SKM-1 (cell line): ENCODE measurements around the gene NTM.

ENCODE experiments used
- DNase-seq: peaks from one replicate; lab custom pipeline; 2025; ENCODE audit not compliant: unreplicated experiment; lab: John Stamatoyannopoulos, UW

Gene NTM

GRCh38 chr11:131460931-131461330 is 90.5 kb downstream of the NTM start:
- DNase-seq, result no peak

DNA sequence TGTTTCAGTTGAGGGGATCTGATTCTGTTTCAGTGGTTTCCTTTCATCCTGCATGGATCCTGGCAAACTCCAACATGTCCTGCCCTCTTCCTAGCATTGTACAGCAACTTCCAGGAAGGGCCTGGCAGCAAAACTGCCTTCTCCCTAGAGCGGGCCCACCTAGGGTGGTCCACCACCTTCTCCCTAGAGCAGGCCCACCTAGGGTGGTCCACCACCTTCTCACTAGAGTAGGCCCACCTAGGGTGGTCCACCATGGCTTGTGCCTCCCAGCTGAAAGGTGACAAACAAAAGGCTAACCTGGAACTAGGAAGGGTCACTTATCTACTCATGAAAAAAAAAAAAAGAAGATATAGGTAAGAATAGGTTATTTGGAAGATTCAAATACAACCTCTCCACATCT is 92.2 kb downstream of the NTM start:
- no peak for DNase-seq

GRCh38 chr11:131463162-131463561 is 92.7 kb downstream of the NTM start:
- no peak for DNase-seq

DNA sequence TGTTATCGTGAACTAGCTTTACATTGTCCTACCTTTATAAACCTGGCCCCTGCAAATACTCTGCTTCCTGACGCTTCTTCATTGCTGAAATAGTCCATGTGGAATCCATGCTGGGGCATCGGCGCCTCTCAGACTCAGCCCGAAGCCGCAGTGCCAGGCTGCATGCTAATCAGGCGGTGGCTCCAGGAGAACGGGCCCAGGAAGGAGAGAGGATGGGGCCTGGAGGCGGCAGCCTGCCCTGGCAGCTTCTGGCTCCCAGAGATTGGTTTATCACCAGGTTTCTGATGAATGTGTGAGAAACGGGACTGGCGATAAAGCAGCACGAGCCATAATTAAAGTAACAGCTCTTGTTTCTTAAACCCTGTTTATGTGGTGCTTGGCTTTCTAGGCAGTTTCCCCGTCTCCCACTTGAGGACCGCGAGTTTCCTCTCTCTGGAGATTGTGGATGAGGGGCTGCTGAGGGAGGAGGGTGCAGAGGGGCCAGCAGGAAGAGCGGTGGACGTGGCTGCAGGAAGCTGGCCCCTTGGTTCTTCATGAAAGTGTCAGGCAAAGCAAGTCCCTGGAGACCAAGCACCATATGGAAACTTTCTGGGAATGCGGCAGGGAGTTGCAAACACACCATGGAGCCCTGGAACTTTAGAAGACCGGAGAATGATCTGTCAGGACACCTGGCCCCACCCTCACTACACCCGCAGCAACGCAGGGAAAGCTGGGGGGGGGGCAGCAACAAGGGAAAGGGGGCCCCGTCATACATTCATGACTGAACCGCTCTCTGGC is 93.4 kb downstream of the NTM start:
- no peak for DNase-seq

DNA sequence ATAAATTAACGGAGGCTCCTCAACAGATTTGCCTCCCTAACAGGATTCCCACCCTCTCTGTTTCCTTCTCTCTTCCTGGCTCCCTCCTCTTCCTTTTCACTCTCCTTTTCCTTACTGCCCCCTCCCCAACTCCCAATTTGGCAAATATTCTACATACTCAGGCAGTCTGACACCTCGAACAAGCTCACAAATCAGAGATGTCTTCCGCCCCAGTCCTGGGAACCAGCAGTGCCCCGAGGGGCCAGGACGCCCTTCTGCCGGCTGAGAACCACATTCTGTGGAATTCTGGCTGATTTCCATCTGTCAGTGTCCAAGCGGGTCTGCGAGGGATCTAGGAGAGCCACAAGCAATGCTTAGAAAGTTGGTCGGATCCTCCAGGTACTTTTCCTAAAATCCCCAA is 94.0 kb downstream of the NTM start:
- no peak for DNase-seq

DNA sequence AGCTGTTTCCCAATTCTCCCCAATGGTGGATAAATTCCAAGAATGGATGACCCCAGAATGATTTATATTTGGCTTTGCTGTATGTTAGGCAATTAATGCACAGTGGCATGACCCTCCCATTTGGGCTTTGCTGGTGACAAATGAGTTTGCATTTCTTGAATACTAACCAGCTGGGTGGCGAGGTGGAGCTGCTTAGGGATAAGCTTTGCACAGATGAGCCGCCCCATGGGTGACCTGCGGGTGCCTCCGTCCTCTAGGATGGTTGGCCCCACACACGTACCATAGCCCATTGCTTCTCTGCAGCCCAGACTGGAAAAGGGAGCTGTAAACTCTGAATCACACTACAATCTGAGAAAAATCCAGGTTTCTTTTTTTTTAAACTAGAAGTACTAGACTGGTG is 94.6 kb downstream of the NTM start:
- DNase-seq, result no peak

DNA sequence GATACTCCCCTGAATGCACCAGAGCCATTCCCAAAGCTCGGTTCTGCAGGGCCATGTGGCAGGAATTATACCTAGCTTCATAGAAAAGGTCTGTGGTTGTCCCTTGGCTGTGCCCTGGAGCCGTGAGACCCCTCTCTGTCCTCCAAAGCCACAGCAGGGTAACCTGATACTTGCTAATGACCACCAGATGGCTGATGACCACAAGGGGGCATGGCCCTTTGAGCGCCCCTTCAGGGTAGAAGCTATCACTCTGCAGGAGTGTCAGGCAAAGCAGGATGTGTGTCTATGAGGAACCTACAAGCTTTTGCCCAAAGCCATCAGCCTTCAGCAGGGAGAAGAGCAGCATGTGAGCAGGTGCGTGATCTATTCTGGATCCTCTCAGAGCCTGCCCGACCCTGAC is 95.3 kb downstream of the NTM start:
- DNase-seq, result no peak

GRCh38 chr11:131467645-131468394 is 97.4 kb downstream of the NTM start:
- no peak for DNase-seq

- DNase-seq, result no peak
These were observed 98.2 kb downstream of the NTM start for GRCh38 chr11:131468565-131468964.

DNA sequence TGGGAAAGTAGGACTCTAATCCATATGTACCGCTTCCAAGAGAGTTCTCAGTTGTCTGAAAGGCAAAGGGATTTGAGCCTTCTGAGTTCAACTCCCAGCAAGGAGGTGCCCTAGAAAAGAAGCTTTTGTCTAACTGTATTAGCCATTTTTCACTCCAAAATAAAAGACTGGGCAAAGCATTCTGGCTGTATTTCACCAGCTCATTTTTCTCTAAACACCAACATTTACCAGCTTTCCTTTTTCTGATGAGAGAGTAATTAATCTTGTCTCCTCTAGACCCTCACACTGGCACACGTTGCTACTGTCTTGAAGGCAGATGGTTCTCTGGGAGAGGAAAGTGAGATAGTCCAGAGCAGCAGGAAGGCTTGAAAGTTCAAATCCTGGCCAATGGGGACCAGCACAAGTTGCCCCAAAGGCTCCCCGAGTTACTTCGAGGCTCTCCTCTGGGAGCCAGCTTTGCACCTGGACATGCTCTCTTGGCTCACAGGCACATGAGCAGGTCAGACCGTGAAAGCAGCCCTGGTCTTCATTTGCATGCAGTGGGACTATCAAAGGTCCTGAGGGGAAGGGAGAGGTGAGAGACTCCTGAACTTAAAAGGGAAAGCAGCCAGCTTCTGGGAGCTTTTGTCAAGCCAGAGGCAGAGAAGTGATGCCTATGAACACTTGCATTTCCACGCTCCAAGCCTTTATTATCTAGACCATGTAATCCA is 100.0 kb downstream of the NTM start:
- DNase-seq, result no peak

GRCh38 chr11:131471976-131472375 is 101.6 kb downstream of the NTM start:
- no peak for DNase-seq

- peak; percentile 2 for DNase-seq
These were observed 104.5 kb downstream of the NTM start for GRCh38 chr11:131474947-131475346.

DNA sequence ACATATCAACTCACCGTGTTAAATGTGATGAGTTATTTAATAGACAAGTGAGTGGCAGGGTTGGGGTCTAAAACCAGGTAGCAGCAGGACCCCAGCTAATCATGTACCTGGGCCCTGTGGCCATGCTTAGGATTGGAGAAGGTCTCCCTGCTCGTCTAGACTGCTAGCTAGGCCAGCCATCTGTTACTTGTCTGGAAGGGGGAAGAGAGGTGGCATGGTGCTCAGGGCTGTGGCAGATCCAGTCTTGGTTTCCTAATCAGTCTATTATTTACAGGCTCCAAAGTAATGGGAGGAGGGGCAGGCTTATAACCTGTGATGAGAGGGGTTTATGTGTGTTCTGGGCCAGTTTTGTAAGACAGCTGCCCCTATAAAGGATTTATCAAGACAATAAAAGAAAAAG is 105.9 kb downstream of the NTM start:
- no peak for DNase-seq

DNA sequence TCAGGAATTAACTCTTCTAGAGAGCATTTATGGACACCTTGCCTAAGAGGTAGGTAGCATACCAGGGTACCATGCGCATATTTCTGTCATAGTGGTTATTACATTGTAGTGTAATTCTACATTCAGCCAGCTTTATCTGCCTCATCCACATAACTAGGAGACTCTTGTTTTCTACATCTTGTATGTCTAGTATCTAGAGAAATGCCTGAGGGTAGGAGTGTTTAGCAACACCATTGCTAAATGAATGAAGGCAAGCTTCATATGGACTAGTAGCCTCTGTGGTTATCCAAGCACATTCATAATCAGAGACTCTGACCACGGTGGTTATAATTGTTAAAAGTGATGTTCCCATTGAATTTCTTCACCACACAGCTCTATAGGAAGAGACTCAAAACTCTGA is 107.9 kb downstream of the NTM start:
- no peak for DNase-seq

GRCh38 chr11:131481303-131481702 is 110.9 kb downstream of the NTM start:
- no peak for DNase-seq

DNA sequence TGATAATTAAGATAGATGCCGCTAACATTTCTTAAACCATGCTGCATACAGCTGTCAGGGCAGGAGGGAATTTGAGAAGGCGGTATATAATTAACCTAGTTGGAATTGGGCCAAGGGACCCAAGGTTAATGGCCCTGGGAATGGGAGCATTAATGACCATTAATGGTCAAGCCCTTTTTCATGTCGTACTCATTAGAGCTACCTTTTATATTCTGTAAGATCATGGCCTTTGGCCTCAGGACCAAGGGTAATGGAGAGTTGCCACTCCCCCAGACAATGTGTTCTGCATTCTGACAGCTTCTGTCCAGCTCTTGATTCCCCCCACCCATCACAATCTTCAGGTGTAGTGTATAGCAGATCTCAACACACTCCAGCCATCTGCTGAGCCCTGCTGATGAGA is 111.6 kb downstream of the NTM start:
- no peak for DNase-seq

- DNase-seq, result no peak
These were observed 113.0 kb downstream of the NTM start for GRCh38 chr11:131483453-131483852.

GRCh38 chr11:131483877-131484276 is 113.5 kb downstream of the NTM start:
- no peak for DNase-seq

DNA sequence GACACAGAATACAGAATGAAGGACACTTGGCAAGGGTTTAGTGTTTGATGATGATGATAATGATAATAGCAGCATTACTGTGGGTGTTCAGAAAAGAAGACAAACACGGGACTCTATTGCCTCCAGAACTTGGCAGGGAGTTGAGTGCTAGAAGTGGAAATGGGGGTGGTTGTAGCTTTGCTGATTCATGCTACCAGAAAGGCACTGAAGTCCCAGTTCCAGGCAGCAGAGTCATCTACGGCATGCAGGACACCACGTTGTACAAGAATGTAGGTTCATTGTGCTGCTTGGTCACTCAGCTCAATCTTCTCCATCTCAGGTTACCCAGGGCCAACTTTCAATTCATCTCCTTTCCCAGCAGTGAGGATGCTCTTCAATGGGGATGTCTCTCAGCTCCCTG is 115.7 kb downstream of the NTM start:
- no peak for DNase-seq

DNA sequence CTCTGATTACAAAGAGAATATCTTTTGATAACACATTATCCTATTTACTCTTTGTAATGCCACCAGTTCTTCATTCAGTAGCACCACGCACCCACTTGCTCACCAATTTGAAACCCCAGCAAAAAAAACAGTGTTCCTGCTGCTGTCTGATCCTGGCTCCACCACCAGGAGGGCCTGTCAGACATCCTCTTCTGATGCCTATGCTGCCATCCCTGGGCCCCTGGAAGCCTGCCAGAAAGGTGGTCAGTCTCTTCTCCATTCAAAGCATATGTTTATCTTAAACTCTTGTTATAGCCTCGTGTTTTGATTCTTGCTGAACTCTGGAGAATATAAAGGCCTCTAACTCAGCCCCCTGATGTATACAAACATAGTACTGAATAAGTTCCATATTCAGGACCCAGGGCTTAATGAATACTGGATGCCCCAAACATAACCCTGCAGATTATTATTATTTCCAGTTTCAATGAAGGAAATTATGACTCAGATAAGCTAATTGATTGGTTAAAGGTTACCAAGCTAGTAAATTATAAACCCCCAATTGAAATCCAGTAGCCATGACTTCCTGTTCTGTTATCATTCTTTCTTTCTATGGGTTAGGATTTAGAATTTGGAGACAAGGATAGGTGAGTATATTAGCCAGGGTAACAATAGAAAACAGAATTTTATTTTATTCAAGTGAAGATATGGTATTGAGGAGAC is 116.7 kb downstream of the NTM start:
- DNase-seq, result no peak

GRCh38 chr11:131488238-131488637 is 117.8 kb downstream of the NTM start:
- no peak for DNase-seq
